Stimulated activated CD4-positive, alpha-beta T cell treated with anti-CD3 and anti-CD28 coated beads, Interleukin-15, amount 100 ng/mL, for 24 hours (primary cell): ENCODE measurements around the gene MPIG6B.

Source experiments
- DNase-seq: peaks from one replicate; pipeline ENCODE4 v3.0.0-alpha.2; 2020

Gene MPIG6B

GRCh38 chr6:31739639-31740396, 16.6 kb downstream of the MPIG6B start, which contains the start of gene MSH5:
Gene MSH5, plus strand, starts transcription at chr6:31740005. Its CDS starts 462 bp downstream, at chr6:31740467.
- peak; percentile 98 for DNase-seq

DNA sequence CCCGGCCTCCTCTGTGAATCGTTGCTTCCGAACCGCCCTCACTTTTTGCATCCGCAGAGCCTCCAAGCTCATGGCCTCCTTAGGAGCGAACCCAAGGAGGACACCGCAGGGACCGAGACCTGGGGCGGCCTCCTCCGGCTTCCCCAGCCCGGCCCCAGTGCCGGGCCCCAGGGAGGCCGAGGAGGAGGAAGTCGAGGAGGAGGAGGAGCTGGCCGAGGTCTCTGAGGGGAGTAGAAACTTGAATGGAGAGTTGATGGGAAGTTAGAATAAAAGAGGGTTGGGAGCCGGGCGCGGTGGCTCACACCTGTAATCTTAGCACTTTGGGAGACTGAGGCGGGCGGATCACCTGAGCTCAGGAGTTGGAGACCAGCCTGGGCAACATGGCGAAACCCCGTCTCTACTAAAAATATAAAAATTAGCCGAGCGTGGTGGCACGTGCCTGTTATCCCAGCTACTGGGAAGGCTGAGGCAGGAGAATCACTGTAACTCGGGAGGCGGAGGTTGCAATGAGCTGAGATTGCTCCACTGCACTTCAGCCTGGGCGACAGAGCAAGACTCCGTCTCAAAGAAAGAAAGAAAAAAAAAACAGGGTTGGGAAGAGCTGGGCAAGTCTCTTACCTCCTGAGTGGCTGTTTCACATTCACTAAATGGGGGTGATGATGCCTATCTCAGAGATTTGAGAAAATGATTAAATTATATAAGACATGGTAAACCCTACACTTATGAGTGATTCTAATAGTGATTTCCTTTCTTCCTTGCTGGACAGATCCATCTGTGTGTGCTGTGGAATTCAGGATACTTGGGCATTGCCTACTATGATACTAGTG, 17.4 kb downstream of the MPIG6B start:
- DNase-seq, result peak; percentile 58

- no peak for DNase-seq
These were observed 18.6 kb downstream of the MPIG6B start for GRCh38 chr6:31741815-31742214.

DNA sequence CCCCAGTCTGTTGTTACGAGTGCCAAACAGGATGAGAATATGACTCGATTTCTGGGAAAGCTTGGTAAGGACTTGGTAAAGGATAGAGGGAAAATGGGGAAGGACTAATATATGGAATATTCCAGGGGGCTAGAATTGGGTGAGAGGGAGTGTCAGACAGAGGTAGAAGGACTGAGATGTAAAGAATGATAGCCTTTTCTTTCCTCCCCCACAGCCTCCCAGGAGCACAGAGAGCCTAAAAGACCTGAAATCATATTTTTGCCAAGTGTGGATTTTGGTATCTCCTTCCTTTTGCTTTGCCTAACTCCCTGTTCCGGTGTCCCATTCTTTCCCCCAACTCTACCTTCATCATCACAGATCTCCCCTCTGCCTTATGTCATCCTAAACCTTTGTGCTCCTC, 19.7 kb downstream of the MPIG6B start:
- no peak for DNase-seq

GRCh38 chr6:31744422-31744821, 21.2 kb downstream of the MPIG6B start:
- DNase-seq, result no peak

DNA sequence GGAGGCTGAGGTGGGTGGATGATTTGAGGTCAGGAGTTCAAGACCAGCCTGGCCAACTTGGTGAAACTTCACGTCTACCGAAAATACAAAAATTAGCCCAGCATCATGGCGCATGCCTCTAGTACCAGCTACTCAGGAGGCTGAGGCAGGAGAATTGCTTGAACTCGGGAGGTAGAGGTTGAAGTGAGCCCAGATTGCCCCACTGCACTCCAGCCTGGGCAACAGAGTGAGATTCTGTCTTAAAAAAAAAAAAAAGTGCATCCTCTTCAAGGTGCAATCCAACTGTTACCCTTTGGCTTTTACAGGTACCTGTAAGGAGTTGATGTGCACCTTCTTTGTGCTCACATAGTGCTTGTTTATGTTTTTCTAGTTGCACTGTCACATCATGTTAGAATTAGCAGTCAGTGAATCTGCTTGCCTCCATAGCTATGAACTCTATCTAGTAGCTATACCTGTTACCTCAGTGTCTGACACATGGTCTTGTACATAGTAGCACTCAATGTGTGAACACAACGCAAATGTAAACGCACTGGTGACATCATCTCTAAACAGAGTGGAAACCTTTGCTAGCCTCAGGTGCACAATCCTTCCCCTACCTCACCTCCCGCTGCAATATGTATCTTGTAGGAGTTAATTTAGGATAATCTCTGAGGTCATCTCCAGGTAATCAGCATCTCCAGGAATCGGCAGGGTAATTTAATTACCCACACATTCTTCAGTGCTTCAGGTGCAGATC, 26.3 kb downstream of the MPIG6B start:
- no peak for DNase-seq

- DNase-seq, result no peak
These were observed 27.3 kb downstream of the MPIG6B start for GRCh38 chr6:31750411-31751022.

GRCh38 chr6:31752739-31753319, 29.7 kb downstream of the MPIG6B start:
- no peak for DNase-seq

DNA sequence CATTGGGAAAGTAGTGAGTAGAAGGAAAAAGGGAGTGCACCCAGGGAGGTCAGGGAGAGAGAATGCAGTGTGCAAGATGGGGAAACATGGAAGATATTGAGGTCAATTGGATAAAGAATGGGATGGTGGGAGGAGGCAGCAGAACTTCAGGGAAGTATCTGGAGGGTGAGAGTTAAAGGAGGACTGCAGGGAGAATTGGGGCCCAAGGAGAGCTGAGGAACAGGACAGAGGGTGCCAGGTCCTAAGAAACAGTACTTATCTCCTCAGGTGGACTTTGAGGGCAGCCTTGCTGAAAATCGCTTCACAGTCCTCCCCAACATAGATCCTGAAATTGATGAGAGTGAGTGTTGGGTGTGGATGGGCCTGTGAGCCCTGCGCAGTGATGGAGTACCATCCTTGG, 35.1 kb downstream of the MPIG6B start:
- no peak for DNase-seq

GRCh38 chr6:31760790-31761189, 37.6 kb downstream of the MPIG6B start:
- no peak for DNase-seq

DNA sequence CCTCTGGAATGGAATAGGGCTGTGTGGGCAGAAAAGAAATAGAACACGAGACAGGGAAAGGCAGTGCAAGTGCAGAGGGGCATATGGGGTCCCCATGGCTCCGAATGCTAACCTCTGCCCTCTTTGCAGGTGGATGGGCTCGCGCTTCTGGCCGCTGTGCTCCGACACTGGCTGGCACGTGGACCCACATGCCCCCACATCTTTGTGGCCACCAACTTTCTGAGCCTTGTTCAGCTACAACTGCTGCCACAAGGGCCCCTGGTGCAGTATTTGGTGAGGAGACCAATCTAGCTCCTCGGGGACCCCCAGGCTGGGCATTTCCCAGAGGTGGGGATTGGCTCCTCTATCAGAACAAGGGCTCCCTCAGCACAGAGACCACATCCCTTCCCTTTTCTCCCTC, 38.2 kb downstream of the MPIG6B start:
- no peak for DNase-seq

DNA sequence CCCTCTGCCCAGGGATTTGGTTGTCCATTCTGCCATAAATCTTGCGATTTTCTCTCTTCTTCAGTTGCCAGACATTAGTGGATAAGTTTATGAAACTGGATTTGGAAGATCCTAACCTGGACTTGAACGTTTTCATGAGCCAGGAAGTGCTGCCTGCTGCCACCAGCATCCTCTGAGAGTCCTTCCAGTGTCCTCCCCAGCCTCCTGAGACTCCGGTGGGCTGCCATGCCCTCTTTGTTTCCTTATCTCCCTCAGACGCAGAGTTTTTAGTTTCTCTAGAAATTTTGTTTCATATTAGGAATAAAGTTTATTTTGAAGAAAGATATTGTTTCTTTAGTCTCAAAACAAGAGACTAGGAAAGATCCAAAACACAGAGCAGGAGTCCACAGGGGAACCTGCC, 39.2 kb downstream of the MPIG6B start, which contains the start of gene SAPCD1:
Gene SAPCD1 (plus strand): TSS at position 301 of the 400 bp plus-strand sequence. CDS start 399 bp downstream, outside the sequence.
- DNase-seq, result no peak

GRCh38 chr6:31762878-31763618, 39.9 kb downstream of the MPIG6B start:
- no peak for DNase-seq

- DNase-seq, result no peak
These were observed 40.4 kb downstream of the MPIG6B start for GRCh38 chr6:31763619-31763940.

DNA sequence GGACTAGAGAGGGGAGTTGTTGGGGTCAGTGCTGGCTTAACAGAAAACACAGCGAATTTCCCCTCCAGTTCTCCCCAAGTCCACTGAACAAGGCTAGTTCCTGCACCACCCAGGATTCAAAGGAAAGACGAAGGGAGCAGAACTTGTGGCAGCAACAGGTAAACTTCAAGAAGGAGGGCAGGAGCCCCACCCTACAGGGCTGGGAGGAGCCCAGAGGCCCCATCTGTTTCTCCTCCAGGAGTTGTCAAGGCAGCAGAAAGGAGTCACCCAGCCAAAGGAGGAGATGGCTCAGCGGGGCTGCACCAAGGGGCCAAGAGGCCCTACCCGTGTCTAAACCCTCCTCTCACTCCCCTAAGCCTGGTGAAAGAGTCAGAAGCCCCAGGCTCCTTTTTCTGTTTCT, 41.0 kb downstream of the MPIG6B start:
- no peak for DNase-seq

DNA sequence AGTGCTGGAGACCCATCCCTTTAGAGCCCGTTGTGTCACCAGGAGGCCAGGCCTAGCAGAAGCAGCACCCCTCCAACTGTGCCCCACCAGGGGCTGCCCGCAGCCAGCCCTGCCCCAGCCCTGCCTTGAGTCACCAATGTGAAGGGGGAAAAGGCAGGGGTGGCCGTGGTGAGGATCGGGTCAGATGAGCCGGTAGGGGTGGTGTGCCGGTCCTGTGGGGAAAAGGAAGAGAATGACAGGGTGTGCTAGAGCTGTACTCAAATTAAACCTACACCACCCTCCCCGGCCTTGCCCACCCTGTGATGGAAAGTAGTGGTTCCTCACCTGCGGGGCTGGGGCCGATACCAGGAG, 42.4 kb downstream of the MPIG6B start:
- no peak for DNase-seq

- no peak for DNase-seq
These were observed 43.0 kb downstream of the MPIG6B start for GRCh38 chr6:31765910-31766794.

DNA sequence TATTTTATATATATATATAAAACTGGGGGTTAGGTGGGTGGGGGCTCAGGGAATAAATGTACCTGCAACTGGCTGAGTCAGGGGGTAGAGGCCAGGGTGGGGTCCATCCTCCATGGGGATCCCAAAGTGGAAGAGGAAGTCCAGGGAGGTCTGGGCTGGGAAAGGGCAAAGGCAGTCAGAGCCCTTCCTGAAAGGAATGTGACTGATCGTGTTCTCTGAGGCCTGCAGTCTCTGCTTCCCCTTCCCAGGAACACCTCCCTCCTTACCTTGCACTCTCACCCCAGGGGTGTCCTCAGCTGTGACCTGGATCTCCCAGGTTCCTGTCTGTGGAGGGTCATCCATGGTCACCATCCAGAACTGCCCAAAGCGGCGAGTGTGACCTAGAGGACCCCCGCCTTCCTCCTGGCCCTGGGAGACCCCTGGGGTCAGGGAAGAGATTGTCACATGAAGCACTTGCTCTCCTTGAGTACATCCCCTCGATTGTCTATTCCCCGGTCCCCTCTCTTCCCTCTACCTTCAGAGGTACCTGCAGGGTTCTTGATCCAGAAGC, 44.0 kb downstream of the MPIG6B start:
- DNase-seq, result no peak

DNA sequence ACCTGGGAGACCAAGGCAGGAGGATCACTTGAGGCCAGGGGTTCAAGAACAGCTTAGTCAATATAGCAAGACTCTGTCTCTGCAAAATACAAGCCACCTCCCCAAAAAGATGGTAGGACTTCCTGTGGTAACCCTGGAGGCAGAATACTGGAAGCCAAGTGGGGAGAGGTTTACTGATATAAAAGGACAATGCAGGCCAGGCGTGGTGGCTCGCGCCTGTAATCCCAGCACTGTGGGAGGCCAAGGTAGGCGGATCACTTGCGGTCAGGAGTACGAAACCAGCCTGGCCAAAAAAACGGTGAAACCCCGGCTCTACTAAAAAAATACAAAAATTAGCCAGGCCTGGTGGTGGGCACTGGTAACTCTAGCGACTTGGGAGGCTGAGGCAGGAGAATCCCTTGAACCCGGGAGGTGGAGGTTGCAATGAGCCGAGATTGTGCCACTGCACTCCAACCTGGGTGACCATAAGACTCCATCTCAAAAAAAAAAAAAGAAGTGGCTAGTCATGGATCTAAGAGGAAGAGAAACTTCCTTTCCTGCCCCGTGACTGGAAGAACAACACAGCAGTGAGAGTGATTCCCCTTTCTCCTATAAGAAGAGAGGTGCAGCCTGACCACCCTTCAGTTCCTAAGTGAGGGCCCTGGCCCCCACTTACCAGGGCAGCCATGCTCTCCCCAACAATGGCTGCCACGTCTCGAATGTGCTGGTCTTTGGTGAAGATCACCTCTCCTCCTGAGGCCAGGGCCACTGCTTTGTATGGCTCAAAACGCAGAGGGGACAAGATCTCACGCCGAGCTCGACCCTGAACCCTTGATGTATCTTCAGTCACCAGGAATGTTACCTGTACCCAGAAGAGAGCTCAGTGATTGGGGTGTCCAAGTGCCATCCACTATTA, 45.4 kb downstream of the MPIG6B start:
- no peak for DNase-seq
